ENCODE measurements around the gene CAMK1.

- TF ChIP-seq CTCF (conservative IDR thresholded peaks at IDR 0.05; ENCODE audit: low read depth, low read length) (peak; percentile 98), EZH2 (IDR thresholded peaks at IDR 0.05; ENCODE audit: low read length, unreplicated experiment) (no peak), EZH2phosphoT487 (IDR thresholded peaks at IDR 0.05; ENCODE audit: borderline replicate concordance, low read length) (no peak)
These were observed 53.8 kb downstream of the CAMK1 start for GRCh38 chr3:9715764-9716437.

All from PC-3 (cell line).